Measurements from ENCODE around the gene ARHGAP10.

ARHGAP10 gene

DNA sequence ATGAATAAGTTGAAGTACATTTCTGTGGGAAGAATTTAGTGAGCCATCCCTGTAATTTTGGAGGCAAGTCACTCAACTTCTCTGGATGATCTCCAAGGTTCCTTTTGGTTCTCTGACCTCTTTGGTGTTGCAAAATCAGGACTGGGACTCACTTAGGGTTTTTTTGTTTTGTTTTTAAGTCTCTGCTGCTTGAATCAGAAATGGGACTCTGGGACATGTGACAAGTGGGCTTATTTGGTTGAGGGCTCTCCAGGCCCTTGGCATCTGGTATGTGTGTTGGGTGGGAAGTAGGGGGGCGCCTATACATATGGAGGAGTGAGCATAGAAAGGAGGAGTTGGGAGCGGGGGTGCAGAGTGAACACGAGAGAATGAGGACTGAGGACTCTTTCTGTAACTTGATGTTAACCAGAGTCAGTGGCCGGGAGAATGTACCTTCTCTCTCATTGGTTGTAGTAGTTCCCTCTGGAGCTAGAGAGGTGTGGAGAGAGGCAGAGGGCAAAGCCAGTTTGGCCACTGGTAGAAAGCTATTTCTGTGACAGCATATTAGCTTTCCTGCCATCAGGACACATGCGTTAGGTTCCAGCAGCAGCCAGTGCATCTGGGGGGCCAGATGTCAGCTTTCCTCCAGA, 1.9 kb downstream of the ARHGAP10 start:
- DNase-seq (ENCODE audit: low spot score) = no peak

GRCh38 chr4:147734496-147734895, 2.6 kb downstream of the ARHGAP10 start:
- no peak for DNase-seq (ENCODE audit: low spot score)

GRCh38 chr4:147735413-147736301, 3.8 kb downstream of the ARHGAP10 start:
- DNase-seq (ENCODE audit: low spot score) = no peak

- DNase-seq (ENCODE audit: low spot score) = no peak
Measured at GRCh38 chr4:147736458-147736857, 4.6 kb downstream of the ARHGAP10 start.

- no peak for DNase-seq (ENCODE audit: low spot score)
Measured at GRCh38 chr4:147737623-147738022, 5.7 kb downstream of the ARHGAP10 start.

- DNase-seq (ENCODE audit: low spot score) = no peak
Measured at GRCh38 chr4:147739239-147739823, 7.4 kb downstream of the ARHGAP10 start.

GRCh38 chr4:147740176-147740575, 8.3 kb downstream of the ARHGAP10 start:
- no peak for DNase-seq (ENCODE audit: low spot score)

DNA sequence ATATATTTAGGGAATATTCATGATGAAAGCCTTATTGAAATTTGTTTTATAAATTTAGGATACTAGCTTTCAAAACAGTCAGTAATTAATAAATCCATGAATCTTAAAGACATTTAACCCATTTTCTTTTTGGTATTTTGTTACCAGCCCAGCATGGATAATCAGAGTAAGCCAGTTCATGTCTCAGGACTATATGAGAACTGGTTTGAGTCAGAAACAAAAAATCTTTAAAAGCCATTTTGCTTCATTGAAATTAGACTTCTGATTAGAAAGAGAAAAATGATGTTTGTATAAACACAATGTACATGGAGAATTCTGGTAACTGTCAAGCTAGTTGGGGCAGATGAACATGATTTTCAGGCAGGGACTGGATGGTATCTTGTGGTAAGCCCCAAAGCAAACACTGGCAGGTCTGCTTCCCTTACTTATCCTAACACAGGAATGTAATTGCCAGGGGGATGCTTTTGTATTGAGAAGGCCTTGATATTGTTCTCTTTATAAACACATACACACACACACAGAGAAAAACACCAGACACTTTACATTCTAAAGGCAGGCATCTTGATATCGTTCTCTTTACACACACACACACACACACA, 9.4 kb downstream of the ARHGAP10 start:
- no peak for DNase-seq (ENCODE audit: low spot score)

GRCh38 chr4:147747787-147748454, 16.0 kb downstream of the ARHGAP10 start:
- no peak for DNase-seq (ENCODE audit: low spot score)

GRCh38 chr4:147749811-147750321, 18.0 kb downstream of the ARHGAP10 start:
- no peak for DNase-seq (ENCODE audit: low spot score)

DNA sequence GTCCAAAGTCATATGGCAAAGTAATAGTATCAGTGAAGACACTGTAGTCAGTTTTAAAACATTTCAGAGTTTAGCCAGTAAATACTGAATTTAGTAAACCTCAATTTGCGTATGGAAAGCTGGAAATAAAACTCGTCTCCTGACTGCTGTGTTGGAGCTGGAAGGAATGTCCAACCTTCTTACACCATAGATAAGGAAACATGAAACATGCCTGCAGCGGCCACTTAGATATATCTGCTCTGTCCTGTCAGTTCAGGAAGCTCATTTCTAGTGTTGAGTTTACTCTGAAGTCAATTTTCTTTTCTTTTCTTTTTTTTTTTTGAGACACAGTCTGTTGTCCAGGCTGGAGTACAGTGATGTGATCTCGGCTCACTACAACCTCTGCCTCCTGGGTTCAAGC, 21.2 kb downstream of the ARHGAP10 start:
- no peak for DNase-seq (ENCODE audit: low spot score)

DNA sequence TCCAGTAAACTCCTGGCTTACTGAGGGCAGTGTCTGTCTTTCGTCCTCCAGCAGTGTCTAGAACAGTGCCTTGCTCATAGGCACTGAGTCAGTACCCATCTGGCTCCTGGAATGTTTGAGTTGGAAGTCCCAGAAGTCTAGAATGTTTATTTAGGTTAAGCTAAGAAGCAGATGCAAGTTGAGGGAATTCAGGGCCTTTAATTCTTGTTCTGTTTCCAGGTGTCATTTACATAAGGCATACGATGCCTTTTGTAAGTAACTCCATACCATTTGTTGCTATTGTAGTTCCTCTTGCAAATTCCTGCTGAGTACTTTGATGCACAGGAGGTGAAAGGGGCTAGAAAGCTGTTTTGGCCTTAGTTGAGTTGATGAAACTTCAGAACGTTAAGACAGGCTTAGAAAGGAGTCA, 22.2 kb downstream of the ARHGAP10 start:
- DNase-seq (ENCODE audit: low spot score) = no peak

DNA sequence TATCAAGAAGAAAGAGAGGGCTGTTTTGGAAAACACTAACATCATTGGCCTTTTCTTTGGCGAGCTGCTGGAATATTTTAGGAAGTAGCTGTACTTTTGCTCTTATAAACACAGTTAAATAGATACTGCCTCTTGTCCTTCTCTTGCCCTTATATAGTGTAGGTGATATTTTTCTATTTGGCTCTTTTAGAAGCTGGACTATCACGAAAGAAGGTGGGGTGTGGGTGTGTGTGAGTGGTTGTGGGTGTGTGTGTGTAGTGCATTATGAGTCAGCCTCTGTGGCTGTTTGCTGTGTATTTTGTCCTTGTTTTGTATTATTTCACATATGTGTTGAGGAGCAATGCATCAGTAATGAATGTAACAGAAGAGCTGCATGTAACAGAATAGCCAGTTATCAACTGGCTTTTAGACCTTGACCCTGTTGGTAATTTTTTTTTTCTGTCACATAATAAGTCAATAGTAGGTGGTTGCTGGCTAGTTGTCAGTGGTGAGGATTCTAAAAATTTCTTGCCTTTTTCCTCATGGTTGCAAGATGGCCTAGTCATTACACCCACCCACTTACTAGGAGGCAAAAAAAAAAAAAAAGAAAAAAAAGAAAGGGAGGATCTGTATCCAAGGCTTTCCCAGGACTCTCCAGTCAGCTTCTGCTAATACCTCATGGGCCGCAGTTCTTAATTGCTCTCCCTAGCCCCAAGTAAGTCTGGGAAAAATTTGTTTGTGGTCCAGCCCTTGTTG, 23.8 kb downstream of the ARHGAP10 start:
- DNase-seq (ENCODE audit: low spot score) = no peak

GRCh38 chr4:147756417-147756816, 24.5 kb downstream of the ARHGAP10 start:
- no peak for DNase-seq (ENCODE audit: low spot score)

DNA sequence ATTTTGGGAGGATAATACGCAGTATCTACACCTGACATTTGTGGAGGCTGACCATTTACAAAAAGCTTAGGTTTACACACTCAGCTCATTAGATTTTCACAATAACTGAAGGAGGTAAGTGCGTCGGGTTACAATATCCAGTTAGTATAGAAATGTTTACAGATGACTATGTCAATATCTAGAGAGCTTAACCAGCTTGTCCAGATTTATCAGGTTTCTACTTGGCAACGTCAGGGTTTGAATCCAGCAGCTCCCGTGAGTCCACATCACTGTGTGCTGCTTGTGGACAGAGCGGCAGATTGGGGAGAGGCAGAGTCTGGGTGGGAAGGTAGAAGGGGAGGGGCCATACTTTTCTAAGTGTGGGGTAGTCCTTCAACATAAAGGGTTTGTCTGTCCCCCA, 28.3 kb downstream of the ARHGAP10 start:
- DNase-seq (ENCODE audit: low spot score) = no peak

- no peak for DNase-seq (ENCODE audit: low spot score)
Measured at GRCh38 chr4:147760695-147761094, 28.8 kb downstream of the ARHGAP10 start.

DNA sequence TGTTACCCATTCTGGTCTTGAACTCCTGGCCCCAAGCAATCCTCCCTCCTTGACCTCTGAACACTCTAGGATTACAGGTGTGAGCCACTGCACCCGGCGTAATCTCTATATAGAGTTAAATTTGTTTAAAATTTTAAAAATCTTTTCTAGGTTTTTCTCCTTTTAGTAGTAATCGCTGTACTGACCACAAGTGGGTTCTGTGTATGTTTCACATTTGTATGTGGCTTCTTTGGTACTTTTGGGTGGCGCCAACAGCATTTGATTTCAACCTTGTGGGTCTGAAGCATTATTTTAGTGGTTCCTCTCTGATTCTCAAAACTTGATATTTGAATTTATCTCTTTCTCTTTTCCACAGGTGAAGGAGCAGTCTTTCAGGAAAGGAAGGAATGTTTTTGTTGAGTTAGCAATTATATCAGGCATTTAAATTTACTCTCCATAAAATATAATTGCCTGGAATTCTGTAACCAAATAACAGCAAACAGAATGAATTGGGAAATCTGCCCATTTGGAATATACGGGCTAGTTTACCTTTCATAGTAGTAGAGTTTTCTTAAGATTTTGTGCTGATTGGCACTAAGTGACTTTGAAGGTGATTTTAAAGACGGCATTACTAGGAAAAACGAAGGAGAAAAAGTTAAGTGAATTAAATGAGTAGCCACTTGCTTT, 29.5 kb downstream of the ARHGAP10 start:
- DNase-seq (ENCODE audit: low spot score) = no peak

DNA sequence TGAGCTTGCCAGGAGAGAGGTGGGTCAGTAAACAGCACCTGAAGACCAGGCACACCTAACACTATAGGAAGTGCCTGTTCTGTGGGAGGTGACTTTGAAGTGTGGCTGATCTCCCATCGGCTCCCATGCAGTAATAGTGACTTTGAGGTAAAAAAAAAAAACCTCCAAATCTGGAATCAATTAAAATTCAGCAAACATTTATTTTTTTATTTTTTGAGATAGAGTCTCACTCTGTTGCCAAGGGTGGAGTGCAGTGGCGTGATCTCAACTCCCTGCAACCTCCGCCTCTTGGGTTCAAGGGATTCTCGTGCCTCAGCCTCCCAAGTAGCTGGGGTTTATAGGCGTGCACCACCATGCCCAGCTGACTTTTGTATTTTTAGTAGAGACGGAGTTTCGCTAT, 32.4 kb downstream of the ARHGAP10 start:
- no peak for DNase-seq (ENCODE audit: low spot score)

DNA sequence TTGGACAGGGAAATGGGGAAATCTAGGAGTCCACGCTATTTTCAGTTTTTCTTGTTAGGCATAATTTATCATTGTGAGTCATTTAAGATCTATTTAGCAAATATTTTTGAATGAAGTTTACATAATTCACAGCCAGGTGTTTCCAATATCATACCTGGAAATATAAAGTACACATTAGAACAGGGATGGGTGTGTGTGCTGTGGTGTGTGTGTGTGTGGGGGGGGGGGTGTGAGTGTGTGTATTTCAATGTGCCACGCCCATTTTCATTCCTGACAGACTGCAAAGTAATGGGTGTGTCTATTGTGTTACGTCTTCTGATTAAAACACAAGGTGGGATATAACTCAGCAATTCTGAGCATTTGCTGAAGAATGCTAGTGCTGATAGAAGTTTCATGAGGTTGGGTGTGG, 33.2 kb downstream of the ARHGAP10 start:
- DNase-seq (ENCODE audit: low spot score) = no peak

DNA sequence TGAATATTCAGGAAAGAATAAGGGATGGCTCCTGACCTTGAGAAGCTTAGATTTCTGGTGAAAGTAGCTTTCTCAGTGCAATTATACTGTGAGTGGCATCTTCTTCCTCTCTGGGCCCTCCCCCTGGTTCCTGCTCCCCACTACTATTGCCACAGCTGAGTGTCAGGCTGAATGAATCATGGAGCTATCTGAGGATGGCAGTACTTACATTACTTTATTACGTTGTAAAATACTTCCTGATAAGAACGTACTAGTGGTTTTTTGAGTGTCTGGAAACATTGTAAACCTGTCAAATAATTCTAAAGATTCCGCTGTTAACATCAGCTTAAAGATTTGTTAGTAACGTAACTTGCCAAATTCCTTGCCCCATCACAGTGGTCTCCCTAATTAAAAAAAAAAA, 36.2 kb downstream of the ARHGAP10 start:
- no peak for DNase-seq (ENCODE audit: low spot score)

DNA sequence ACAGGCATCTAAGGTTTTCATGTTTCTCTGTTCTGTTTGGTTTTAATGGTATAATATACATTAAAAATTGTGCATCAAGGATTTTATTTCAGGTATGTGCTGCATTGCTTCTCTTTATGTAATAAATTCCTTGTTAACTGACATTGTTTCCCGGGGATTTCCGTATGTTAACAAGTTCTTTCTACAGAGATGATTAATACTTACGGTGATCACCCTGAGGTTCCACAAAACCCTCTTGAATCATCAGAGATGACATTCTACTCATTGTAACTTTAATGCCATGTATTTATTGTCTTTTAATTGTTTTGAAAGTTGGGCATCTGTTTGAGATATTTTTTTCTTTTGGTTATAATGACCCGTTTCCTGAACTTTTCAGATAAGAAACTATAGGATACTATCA, 37.5 kb downstream of the ARHGAP10 start:
- DNase-seq (ENCODE audit: low spot score) = no peak

All from activated CD4-positive, alpha-beta T cell treated with anti-CD3 and anti-CD28 coated beads, Interleukin-2, Interleukin-4, amounts not matched to agents 100 ng/mL and 50 ng/mL, durations not matched to agents 16 hours and 8 hours (primary cell).